H4 (cell line): ENCODE results near the gene KCNH1. TPM values are rescaled to one million over a fixed set of nuclear protein-coding genes. Genes with fewer than 3 reads are reported as not detected.
A peak's percentile ranks its signal among the peaks of the same experiment; 100 is the strongest.

Experiments
- DNase-seq: peaks from one replicate; pipeline ENCODE4 v3.0.0-alpha.2; 2015; ENCODE audit warnings: low spot score
- total RNA-seq: library from RNA; depleted of rRNA; stranded (reverse); fragments of >200 nt; shearing (Covaris generic); gene quantifications from 2 replicates; pipeline ENCODE4 v1.2.3, GENCODE V29; 2014; rRNA removed

Gene KCNH1, protein sequence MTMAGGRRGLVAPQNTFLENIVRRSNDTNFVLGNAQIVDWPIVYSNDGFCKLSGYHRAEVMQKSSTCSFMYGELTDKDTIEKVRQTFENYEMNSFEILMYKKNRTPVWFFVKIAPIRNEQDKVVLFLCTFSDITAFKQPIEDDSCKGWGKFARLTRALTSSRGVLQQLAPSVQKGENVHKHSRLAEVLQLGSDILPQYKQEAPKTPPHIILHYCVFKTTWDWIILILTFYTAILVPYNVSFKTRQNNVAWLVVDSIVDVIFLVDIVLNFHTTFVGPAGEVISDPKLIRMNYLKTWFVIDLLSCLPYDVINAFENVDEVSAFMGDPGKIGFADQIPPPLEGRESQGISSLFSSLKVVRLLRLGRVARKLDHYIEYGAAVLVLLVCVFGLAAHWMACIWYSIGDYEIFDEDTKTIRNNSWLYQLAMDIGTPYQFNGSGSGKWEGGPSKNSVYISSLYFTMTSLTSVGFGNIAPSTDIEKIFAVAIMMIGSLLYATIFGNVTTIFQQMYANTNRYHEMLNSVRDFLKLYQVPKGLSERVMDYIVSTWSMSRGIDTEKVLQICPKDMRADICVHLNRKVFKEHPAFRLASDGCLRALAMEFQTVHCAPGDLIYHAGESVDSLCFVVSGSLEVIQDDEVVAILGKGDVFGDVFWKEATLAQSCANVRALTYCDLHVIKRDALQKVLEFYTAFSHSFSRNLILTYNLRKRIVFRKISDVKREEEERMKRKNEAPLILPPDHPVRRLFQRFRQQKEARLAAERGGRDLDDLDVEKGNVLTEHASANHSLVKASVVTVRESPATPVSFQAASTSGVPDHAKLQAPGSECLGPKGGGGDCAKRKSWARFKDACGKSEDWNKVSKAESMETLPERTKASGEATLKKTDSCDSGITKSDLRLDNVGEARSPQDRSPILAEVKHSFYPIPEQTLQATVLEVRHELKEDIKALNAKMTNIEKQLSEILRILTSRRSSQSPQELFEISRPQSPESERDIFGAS
- total RNA-seq = 0.41 and 0.97 TPM in 2 replicates

DNA sequence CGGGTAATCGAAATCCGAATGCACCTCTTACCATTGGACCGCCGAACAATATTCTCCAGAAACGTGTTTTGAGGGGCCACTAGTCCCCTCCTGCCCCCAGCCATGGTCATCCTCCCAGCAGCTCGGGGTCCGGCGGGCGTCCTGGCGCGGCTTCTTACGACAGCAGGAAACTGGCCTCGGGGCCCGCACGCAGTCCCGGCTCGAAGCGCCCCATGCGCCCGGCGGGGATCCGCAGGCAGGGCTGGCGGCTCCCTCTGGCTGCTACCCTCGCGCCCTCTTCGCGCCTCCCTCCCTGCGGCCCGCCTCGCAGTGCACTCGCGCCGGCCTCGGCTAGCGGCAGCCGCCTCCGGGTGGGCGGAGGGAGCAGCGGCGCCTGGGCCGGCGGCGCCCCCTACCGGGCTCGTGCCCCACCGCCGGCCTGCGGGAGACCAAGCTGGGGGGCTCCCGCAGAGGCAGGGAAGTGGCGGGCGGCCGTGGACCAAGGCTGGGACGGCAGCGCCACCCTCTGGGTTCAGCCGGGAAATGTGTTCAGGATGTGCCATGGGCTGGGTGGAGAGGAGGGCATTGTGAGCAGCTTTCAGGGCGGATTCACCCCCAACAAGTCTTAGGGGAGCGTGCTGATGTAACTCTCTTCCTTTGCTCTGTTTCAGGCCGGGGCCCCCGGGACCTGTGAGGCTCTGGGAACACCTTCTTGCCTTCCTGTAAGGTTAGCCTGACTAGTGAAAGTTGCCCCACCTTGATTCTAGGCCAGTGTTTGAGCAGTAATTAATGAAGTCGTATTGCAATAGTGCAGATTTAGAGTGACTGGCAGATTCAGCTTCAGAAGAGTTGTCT, at the start of gene KCNH1:
Gene KCNH1, minus strand, starts transcription at position 313 of the 834 bp plus-strand sequence. Its CDS starts 203 bp downstream, at position 110.
- DNase-seq = peak; percentile 80

DNA sequence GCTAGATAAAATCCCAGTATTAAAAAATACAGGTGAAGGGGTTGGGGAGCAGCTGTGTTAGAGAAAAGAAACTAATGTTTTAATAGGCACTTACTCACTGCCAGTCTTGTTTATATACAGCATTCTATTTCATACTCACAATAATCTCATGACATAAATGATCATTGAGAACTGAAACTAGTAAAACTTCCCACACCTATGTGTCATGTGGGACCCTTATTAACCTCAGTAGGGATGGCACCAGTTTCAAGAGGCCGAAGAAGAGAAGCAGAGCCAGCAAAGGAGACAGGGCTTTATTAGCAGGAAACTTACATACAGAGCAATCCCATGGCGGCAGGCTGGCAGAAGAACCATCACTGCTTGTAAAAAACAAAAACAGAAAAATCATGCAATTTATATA, 48.8 kb upstream of the KCNH1 start:
- no peak for DNase-seq

DNA sequence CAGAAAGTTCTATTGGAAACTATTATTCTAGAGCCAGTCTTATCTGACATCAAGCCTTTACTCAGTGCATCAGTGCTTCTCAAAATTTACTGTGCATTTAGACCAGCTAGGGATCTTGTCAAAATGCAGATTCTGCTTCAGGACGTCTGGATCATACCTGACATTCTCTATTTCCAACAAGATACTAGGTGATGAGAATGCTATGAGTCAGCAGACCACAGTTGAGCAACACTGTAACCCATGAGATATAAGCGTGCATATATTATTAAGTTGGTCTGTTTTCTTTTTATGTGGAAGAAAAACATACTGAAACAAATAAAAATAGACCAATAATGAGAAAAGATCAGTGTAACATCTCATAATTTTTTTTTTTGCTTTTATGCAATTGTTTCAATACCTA, 40.4 kb upstream of the KCNH1 start:
- DNase-seq = no peak

DNA sequence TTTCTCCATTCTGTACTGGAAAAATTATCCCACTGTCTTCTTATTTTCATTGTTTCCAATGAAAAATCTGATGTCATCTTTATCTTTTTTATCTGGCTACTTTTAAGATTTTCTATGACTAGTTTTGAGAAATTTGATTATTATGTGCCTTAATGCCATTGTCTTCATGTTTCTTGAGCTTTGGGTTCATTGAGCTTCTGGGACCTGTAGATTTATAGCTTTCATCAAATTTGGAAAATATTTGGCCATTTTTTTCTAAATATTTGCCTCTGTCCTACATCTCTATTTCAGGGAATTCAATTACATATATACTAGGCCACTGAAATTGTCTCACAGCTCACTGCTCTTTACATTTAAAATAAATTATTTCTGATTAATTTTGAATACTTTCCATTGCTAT, 38.7 kb upstream of the KCNH1 start:
- DNase-seq = no peak

DNA sequence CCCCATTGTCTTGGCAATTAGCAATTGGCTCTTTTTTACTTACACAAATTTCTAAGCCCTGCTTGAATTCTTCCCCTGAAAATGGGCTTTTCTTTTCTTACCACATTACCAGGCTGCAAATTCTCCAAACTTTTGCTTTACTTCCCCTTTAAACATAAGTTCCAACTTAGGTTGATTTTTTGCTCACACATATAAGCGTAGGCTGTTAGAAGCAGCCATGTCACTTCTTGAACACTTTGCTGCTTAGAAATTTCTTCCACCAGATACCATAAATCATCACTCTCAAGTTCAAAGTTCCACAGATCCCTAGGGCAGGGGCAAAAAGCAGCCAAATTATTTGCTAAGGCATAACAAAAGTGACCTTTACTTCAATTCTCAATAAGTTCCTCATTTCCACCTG, 35.4 kb upstream of the KCNH1 start:
- DNase-seq = no peak

DNA sequence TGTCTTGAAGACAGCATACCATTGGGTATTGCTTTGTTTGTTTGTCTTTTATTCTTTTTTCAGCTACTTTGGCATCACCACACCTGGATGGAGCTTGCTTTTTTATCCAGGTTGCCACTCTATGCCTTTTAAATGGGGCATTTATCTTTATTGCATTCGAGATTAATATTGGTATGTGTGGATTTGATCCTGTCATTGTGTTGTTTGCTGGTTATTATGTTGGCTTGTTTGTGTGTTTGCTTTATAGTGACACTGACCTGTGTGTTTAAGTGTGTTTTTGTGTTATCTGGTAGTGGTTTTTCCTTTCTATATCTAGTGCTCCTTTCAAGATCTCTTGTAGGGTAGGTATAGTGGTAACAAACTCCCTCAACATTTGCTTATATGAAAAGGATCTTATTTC, 24.9 kb upstream of the KCNH1 start:
- no peak for DNase-seq

DNA sequence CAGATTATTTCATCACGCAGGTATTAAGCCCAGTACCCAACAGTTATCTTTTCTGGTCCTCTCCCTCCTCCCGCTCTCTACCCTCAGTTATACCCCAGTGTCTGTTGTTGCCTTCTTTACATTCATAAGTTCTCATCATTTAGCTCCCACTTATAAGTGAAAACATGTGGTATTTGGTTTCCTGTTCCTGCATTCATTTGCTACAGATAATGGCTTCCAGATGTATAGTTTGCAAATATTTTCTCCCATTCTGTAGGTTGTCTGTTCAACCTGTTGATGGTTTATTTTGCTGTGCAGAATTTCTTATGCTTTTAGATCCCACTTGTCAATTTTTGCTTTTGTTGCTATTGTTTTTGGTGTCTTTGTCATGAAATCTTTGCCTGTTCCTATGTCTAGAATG, 21.1 kb upstream of the KCNH1 start:
- no peak for DNase-seq

DNA sequence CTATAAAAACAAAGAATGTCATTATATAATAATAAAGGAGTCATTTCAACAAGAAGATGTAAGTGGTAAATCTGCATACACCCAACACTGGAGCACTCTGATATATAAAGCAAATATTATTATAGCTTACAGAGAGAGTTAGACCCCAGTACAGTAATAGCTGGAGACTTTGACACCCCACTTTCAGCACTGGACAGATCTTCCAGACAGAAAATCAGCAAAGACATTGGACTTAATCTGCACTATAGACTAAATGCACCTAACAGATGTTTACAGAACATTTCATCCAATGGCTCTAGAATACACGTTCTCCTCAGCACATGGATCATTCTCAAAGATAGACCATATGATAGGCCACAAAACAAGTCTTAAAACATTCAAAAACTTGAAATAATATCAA, 20.0 kb upstream of the KCNH1 start:
- DNase-seq = no peak

DNA sequence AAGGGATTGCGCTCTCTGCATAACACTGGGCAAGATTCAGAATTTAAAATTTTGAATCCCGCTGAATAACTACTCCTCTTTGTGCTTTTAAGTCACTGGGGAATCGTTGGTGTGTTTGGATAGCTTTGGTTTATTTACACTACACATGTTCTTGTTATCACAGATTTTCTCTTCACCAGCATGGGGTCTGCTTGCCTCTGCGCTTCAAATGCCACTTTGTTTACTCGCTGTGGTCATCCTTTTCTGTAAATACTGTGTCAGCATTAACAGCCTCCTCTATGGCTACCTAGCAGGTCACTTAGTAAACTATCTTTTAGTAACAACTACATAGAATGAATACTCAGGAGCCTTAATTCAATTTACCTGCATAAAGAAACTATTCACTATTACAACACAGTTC, 14.4 kb upstream of the KCNH1 start:
- no peak for DNase-seq

DNA sequence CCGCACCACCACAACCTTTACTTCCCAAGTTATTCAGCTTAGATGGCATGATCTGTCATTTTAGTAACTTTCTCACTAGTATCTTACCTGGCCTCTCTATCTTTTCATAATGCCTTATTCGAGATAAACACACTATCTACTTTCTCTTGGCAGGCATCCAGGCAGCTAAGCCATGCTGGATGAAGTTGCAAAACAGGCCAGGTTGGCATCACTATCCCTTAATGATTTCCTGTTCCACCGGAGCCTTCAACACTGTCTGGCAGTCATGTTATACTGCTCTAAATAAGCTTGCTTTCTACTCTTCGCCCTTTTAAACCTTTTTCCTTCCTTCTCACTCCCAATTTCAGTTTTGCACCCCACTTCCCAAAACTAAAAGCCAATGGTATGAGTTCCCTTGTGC, 12.0 kb upstream of the KCNH1 start:
- DNase-seq = no peak

DNA sequence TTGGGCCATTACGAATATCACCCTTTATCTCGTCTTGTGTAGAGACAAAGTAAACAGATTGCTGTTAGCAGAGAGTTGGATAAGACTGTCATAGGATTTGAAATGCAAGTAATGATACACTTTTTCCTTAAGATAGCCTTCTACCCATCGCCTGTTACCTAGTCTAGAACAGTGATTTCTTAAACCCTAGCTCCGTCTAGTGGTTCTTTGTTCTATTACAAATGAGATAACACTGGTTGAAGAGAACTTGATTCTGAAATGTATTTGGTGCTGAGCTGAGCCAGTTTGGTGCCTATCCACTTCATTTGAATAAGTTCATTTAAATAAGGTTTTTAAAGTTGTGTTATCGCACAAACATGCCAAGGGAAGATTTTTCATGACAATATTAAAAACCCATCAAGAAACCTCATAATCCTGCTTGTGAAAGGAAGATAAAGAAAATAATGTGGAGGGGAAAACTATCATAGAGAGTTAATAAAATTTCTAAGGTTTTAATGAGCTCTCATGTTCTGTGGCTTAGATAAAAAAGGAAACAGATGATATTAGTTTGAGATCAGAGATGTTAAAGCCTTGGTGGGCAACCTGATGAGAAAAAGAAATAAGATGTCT, 1.5 kb upstream of the KCNH1 start:
- peak; percentile 65 for DNase-seq

DNA sequence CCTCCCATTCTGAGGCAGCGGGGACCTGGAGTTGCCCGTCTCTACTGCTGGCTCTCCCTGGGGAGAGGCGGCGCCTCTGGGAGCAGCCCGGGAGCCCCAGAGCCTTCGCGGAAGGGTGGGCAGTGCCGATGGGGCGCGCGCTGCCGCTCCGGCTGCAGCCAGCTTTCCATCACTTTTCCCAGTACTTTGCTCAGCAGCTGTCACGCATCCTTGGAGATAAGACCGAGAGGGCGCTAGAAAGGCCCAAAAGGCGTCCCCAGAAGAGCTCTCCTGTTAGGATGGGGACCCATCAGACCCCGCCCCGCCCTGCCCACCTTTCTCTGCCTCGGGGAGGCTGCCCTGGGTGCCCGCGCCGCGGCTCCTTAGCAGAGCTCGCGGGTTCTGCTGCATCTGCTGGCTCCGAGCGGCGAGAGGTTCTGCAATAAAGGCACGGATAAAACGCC, 534 bp downstream of the KCNH1 start:
- no peak for DNase-seq

DNA sequence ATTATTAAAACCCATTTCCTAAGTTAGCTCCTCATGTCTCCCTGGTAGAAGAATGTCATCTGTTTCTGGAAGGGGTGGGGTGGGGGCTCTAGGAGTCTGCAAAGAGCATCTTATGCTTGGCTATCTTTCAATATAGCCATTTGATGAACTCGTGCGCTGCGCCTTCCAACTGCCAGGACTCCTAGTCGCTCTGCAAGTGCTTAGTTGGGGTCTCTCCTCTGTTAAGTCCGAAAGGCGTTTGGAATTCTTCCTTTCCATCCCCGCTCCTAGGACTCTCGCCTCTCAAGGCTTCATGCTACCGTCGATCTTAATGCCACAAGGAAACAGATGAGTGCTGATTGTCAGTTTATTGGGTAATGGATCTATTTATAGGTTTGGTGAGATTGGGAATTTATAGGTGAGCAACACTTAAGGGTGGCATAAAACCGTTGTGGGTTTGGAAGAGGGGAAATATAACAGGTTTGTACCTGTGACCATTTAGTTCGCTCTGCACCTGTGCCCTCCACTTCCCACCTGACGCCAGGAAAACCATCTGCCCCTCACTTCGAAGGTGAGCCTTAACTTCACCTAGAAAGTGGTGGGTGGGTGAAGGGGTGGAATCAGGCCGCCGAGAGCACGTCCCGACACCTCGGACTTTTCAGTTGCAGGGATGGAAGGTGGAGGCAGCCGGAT, 1.1 kb downstream of the KCNH1 start:
- no peak for DNase-seq

DNA sequence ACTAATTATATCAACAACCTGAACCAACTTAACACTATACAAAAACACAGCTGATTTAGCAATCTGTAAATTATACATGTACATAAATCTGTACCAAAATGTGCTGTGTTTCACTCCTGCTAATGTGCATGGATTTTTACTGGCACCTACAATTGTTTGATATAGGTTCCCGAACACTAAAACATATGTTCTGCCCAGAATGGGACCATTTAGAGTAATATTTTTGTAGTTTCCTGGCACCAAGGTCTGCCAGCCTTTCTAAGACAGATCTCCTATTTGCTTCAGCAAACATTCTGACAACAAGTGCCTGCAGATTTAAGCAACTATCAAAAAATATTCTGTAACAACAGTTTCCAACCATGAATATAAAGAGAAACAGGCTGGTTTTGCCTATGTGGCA, 4.2 kb downstream of the KCNH1 start:
- DNase-seq = no peak

DNA sequence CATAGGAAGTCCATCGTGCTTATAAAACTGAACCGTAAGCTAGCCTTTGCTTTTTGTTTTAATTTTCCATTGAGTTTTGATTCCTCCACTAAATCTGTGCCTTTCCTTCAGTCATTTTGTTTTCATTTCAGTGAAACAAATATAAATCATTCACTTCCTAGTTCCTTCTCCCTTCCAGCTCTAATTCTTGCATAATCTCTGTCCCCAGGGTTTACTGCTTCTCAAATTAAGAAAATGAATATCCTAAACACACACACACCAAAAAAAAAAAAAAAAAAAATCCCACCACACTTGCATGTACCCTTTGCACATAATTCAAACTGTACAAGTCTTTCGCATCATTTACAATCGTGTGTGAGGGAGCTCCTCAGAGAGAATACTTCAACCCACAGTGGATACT, 6.8 kb downstream of the KCNH1 start:
- no peak for DNase-seq

DNA sequence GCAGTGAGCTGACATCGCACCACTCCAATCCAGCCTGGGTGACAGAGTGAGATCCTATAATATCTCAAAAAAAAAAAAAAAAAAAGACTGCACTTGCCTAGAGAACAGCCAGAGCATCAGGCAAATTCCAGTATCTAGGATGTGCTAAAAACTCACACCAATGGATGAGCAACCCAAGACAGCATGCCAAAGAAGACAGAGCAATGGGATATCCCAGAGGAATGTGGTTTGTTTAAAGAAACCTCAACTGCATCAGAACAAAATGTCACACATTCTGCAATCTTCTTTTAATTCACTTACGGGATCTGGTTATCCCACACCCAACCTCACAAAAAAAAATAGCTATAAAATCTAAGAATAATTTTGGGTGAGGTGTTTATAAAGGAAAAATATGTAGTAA, 7.3 kb downstream of the KCNH1 start:
- DNase-seq = no peak

DNA sequence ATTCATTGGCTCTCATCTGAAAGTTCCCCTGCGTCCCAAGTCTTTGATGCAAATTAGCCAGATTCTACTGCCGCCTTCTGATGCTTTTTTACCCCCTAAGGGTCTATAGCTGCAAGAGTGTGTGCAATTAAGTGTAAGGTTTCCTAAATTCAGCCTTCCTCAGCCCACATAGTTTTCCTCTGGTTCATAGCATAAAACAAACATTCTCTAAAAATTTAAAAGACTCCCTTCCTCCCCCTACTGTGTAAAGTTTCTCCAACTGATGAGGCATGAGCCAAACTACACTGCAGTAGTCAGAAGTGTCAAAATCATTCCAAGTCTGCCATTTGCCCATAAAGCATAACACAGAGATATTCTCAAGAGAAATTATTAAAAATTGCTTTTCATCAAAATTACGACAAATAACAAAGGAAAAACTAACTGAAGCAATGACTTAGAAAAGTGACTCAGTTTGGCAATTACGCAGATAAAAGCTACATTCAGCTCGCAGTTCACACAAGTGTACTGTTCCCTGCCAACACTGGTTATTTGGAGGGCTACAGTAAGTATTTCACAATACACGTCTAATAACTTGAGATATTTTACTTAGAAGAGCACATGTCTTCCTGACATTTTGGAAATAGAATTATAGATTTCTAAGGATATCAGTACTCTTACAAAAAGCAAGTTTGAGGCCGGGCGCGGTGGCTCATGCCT, 15.4 kb downstream of the KCNH1 start:
- no peak for DNase-seq

DNA sequence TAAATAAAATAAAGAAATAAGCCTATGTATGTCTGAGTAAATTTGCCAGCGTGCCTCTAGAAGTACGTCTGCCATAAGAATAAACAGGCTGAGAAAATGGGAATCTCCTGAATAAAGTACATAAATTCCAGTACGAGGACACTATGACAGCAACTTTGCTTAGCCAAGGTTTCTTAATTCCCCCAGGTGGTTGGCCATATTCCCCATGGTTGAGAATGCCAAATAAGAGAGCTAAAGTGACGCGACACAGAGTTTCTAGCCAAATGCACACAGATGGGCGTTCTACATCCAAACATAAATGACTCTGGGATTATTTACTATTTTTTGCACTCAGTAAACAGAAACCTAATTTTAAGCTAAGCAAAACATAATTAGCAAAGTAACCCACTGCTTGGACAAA, 19.5 kb downstream of the KCNH1 start:
- DNase-seq = no peak

DNA sequence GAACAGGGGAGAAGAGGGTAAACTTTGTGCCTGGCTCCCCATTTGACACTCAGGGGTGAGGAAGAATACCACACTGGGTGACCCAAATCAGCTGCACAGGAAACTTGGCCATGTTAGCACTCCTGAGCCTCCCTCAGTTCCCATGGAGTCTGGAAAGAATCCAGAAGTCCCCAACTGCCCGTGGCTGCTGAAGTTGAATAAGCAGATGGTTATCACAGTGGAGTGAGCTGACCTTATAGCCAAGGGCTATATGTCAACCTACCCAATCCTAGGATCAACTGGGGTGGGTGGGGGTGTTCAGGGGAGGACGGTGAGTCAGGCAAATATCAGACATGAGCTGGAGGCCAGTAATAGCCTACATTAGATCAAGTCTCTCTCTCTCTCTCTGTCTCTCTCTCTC, 20.4 kb downstream of the KCNH1 start:
- DNase-seq = no peak

DNA sequence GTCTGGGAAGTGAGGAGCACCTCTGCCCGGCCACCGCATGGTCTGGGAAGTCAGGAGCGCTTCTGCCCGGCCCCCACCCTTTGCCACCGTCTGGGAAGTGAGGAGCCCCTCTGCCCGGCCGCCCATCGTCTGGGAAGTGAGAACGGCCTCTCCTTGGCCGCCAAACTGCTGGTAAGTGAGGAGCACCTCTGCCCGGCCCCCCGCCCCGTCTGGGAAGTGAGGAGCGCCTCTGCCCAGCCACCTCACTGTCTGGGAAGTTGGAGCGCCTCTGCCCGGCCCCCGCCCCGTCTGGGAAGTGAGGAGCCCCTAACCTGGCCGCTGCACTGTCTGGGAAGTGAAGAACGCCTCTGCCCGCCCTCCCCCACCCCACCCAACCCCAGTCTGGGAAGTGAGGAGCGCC, 22.6 kb downstream of the KCNH1 start:
- DNase-seq = no peak
